CD4-positive, alpha-beta T cell treated with Interleukin-1 beta for 1 hour (primary cell): ENCODE data around the gene SH3YL1.

Experiments
- DNase-seq, 2 donors: peaks; one replicate each; pipeline ENCODE4 v3.0.0-alpha.2; 2020 to 2022

The SH3YL1 gene

DNA sequence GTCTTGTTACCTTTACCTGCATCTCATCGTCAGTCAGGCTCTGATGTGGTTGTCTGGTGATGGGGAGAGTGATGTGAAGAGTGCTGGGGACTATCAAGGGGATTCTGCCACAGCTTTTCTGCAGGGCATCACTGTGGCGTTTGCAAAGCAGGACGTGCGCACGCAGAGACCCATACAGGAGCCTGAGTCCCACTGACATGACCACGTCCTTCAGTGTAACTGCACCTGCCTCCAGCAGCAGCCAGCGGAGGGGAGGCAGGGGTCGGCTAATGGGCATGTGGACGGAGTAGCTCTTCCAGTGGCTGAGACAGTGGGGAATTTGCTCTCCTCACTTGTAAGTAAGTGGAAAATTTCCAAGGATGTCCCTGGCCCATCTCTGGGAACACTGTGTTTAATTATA is 17.5 kb upstream of the SH3YL1 start:
- DNase-seq, result no peak

GRCh38 chr2:280650-281110 is 16.8 kb upstream of the SH3YL1 start:
- no peak for DNase-seq

GRCh38 chr2:279956-280649 is 16.3 kb upstream of the SH3YL1 start:
- DNase-seq, result no peak

GRCh38 chr2:279366-279765 is 15.5 kb upstream of the SH3YL1 start:
- DNase-seq, result no peak

GRCh38 chr2:278927-279320 is 15.1 kb upstream of the SH3YL1 start:
- DNase-seq, result no peak

DNA sequence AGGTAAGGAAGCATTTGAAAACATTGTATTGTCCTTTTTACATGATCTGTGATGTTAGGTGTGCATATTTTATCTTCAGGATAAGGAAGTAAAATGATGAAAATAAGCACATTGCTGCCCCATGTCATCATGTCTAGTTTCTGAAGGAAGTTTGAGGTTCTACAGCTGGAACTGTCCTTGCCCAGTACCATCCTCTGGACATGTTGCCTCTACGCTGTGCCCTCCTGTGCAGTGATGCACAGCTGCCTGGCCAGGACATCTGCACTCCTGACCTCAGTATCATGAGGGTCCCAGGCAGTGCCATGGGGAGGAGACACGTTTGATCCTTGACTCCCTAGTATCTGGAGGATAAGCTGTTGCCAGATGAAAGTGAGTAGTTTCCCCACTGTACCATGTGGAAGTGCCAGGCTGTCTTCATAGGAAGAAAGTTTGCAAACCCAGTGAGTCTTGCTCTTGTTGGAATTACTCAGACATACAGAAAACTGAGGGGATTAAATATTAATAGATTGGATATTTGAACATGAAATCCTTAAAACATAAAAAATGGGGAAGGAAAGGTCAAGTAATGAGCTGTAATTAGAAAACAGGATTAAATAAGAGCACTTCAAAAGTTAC is 14.6 kb upstream of the SH3YL1 start:
- no peak for DNase-seq

GRCh38 chr2:275466-275865 is 11.6 kb upstream of the SH3YL1 start:
- no peak for DNase-seq

DNA sequence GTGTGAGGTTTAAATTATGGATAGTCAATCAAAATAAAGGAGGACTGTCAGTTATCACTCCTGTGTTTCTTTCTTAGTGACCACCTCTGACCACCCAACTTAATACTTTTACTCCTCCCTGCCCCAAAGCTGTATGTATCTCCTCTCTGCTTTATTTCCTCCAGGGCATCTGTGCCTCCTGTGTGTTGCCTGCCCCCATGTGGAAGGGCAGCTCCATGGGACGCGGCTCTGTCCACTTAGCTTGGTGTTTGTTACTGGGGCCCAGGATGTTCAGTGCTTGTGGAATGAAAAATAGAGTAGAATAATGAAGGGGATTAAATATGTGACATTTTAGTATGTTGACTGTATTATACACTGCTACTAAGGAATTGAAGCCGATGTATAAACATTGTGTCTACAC is 10.7 kb upstream of the SH3YL1 start:
- DNase-seq, result no peak

- no peak for DNase-seq
These were observed 9.5 kb upstream of the SH3YL1 start for GRCh38 chr2:273333-273732.

GRCh38 chr2:271917-272316 is 8.1 kb upstream of the SH3YL1 start:
- no peak for DNase-seq

GRCh38 chr2:270861-271260 is 7.0 kb upstream of the SH3YL1 start:
- DNase-seq, result no peak

DNA sequence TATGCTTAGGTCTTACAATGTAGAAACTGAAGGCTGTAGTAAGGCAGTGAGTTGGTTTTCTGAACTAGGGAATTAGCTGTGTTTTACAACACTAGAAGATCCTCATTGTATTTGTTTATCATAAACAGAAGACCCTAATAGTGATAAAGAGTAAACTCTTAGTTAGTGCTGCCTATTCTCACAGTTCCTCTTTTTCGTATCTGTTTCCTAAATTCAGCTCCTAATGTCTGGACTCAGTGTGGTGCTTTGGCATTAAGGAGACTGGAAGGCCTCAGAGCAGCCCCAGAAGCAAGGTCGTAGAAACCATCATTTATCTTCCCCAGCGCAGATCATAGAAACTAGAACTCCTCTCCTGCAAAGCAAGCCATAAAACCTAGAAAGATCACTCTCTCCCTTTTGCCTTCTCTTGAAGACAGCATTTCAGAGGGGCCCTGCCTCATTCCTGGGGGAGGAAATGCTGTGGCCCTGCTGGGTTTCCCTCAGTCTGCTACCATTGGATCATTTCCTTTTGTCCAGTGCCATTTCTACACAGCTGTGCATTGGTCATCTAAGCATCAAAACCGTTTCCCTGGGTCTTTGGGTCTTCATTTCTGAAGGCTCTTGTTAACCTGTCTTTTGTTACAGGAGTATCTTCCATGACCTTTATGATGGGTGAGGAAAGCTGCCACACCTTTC is 5.7 kb upstream of the SH3YL1 start:
- no peak for DNase-seq

DNA sequence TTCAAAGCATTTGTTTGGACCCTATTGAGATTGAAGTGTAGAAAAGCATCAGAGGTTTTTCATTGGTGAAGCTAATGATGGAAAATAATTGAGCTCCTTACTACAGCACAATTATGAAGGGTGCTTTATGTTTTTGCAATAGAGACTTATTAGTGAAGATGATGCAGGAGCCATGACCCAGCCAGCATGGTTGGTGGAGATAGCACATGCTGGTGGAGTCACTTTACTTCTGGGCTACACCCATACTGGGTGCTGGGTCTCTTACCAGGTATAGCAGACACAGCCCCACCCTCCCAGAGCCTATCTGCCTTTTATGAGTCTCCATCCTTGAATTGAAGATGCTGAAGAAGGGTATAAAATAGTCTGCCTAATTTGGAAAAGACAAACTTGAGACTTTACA is 4.5 kb upstream of the SH3YL1 start:
- no peak for DNase-seq

- peak; percentile 96 to 97 for DNase-seq
These were observed 949 bp upstream of the SH3YL1 start, which contains the start of gene ACP1 for GRCh38 chr2:264493-265468. Gene ACP1, plus strand, starts transcription at chr2:264947. Its CDS starts 18 bp downstream, at chr2:264965.

DNA sequence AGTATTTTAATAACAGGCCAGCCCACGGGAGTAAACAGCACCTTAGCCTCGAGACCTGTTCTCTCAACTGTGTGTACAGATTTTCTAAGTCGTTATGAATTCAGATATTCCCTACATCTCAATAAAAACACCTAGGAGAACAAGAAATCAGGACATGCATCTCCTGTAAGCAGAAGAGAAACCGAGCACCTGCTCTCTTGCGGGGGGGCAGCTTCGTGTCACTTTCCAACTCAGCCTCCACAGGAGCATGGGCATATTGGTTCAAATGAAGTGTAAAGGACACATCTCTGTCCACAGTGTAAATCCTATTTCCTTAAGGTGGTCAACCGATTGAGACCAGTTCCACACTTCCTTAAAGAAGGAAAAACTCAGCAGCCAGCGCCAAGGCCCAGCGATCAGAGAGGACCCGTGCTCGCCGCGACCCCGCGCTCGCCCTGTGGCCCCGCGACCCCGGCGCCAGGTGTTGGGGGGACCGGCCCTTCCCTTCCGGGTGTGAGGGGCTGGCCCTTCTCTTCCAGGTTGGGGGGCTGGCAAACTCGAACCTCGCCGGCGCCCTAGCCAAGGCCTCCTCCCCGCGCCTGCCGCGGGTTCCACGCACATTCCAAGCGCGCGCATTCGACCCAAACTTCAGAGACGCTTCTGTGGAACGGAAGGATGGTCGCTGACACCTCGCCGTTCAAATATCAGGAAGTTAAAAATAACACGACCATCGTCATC is 652 bp downstream of the SH3YL1 start:
- DNase-seq, result no peak

GRCh38 chr2:262117-262516 is 1.7 kb downstream of the SH3YL1 start:
- DNase-seq, result no peak

GRCh38 chr2:260507-261161 is 3.2 kb downstream of the SH3YL1 start:
- no peak for DNase-seq

- no peak for DNase-seq
These were observed 4.0 kb downstream of the SH3YL1 start for GRCh38 chr2:259789-260331.

DNA sequence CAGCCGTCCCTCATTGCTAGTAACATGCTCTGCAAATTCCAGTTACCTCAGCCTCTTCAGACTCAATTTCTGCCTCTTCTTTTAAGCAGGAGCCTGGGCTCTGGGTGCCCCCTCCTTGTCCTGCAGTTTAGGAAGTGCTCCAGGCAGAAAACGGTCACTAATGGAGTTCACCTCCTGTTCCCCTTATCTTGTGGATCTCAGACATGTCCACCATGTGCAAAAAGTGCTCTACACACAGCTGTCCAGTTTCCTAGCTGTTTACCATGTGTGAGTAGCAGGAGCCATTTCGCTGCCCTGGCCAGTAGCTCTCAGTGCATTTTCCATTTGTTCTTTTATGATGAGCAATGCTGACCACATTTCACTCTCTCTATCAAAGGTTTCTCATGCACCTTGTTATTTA is 4.9 kb downstream of the SH3YL1 start:
- no peak for DNase-seq

DNA sequence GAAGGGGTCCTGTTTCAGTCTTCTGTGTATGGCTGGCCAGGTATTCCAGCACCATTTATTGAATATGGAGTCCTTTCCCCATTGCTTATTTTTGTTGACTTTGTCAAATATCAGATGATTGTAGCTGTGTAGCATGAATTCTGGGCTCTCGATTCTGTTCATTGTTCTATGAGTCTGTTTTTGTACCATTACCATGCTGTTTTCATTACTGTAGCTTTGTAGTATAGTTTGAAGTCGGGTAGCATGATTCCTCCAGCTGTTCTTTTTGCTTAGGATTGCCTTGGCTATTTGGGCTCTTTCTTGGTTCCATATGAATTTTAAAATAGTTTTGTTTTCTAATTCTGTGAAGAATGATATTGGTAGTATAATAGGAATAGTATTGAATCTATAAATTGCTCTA is 6.0 kb downstream of the SH3YL1 start:
- no peak for DNase-seq

DNA sequence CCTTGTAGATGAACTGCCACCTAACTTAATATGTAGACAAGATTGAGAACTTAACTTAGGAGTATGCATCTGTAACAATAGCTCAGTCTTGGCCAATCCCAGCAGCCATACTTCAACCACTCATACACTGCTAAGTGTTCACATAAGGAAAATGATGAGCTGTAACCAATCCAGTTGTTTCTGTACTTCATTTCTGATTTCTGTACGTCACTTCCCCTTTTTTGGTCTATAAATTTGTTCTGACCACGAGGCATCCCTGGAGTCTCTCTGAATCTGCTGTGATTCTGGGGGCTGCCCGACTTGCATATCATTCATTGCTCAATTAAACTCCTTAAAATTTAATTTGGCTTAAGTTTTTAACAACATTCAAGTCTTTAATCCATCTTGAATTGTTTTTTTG is 6.4 kb downstream of the SH3YL1 start:
- DNase-seq, result no peak
